Stomach (tissue), 9 donors: ENCODE data around the gene ZNF474. TPM values are rescaled to one million over a fixed set of nuclear protein-coding genes. Genes with fewer than 3 reads are reported as not detected.

Experiments used
- DNase-seq, 2 donors: peaks; one replicate each; pipeline versions ENCODE4 v3.0.0 to v3.0.0-alpha.2; 2013 to 2019
- H3K27ac ChIP-seq, 5 donors: fragments of 200-600 bp in 4 of 5; sonication (generic) in 4 of 5; one replicate each; pipeline ENCODE4 v1.5.1; 2013 to 2019; ENCODE audit warnings: mild to moderate bottlenecking in 1 of 5, moderate library complexity in 1 of 5
- H3K27me3 ChIP-seq, 3 donors: fragments of 200-600 bp; sonication (generic); one replicate each; pipeline ENCODE4 v1.5.1; 2017 to 2019; ENCODE audit warnings: mixed run types in 1 of 3
- H3K36me3 ChIP-seq, 4 donors: fragments of 200-600 bp; sonication (generic); 1 replicate in 3 of 4; 2 replicates in 1 of 4; pipeline ENCODE4 v1.5.1; 2016 to 2019
- H3K4me1 ChIP-seq, 4 donors: fragments of 200-600 bp; sonication (generic); one replicate each; pipeline ENCODE4 v1.5.1; 2016 to 2019
- H3K4me3 ChIP-seq, 4 donors: fragments of 200-600 bp; sonication (generic) in 3 of 4; one replicate each; pipeline ENCODE4 v1.5.1; 2016 to 2019; ENCODE audit warnings: mild to moderate bottlenecking in 1 of 4
- H3K9me3 ChIP-seq, 4 donors: fragments of 200-600 bp; sonication (generic); one replicate each; pipeline ENCODE4 v1.5.1; 2016 to 2019
- CTCF ChIP-seq, 7 experiments: fragments of 450-650 bp in 4 of 7; fragments of 200-600 bp in 3 of 7; sonication (generic) in 3 of 7; IDR thresholded peaks; one replicate each; pipeline ENCODE4 v1.5.1; 2016 to 2019; ENCODE audit warnings: antibody characterized with exemption in 7 of 7, control low read depth in 2 of 7, mild to moderate bottlenecking in 1 of 7
- EP300 ChIP-seq: sonication (generic); formaldehyde crosslinking; IDR thresholded peaks from one replicate; pipeline ENCODE4 v1.6.1; 2017; ENCODE audit warnings: antibody characterized with exemption
- POLR2A ChIP-seq, 4 donors: fragments of 450-650 bp; IDR thresholded peaks; one replicate each; pipeline ENCODE4 v1.6.1; 2016; ENCODE audit warnings: antibody characterized with exemption in 4 of 4, control low read depth in 2 of 4, mild to moderate bottlenecking in 1 of 4, moderate library complexity in 1 of 4
- POLR2AphosphoS5 ChIP-seq, 3 donors: sonication (generic); formaldehyde crosslinking; IDR thresholded peaks; one replicate each; pipeline ENCODE4 v1.6.1; 2016; ENCODE audit warnings: antibody characterized with exemption in 3 of 3
- WGBS, 5 donors: extraction: QIAGEN DNeasy Blood & Tissue Kit in 3 of 5; methylation state at CpG; one replicate each; pipeline versions ENCODE4 v1.1.5 to v1.1.7; 2013 to 2018; 5-methylcytosine and 5-hydroxymethylcytosine counted together
- intact Hi-C: fragments of 100-400 bp; cut with DNase I; formaldehyde crosslinking; loops from one replicate; pipeline ENCODE4 v1.15.1; 2023; ENCODE audit warnings: low total_unique reads
- polyA plus RNA-seq, 3 donors: library from polyadenylated mRNA; stranded (reverse); fragments of 200-250 nt; gene quantifications; one replicate each; pipeline ENCODE4 v1.2.3, GENCODE V29; 2013
- total RNA-seq, 5 donors: library from RNA; depleted of rRNA; stranded (reverse); fragments of >200 nt; gene quantifications; one replicate each; pipeline versions ENCODE4 v1.1.0 to v1.2.3, GENCODE V29; 2014 to 2016
- donor health status: healthy with polysubstance abuse.
- donor health status: Bipolar disorder and iron deficiency.
- donor health status: healthy.

The ZNF474 gene
- total and polyA plus RNA-seq, 8 donors, result 0.08 to 0.37 TPM; not detected in 6

GRCh38 chr5:122200865-122201264 is 71.5 kb downstream of the ZNF474 start:
- Histone ChIP-seq H3K36me3 (no peaks in the 10 kb centered on the region), H3K27ac (no peak overlapping the region), H3K9me3 (no peaks in the 10 kb centered on the region), H3K4me1 (no peaks in the 10 kb centered on the region), H3K4me3 (no peak overlapping the region), H3K27me3 (no peaks in the 10 kb centered on the region)
- intact Hi-C loops, result no loop called here
- no peak for TF ChIP-seq POLR2A (IDR thresholded peaks at IDR 0.05)
- WGBS, 5 donors, result 73 to 84% (median 75%) methylated on average over 3 of the region's 3 CpGs
- DNase-seq, result no peak

- Histone ChIP-seq H3K9me3 (no peaks in the 10 kb centered on the region), H3K4me1 (no peaks in the 10 kb centered on the region), H3K27me3 (no peaks in the 10 kb centered on the region), H3K4me3 (no peak overlapping the region), H3K27ac (no peak overlapping the region), H3K36me3 (no peaks in the 10 kb centered on the region)
- TF ChIP-seq POLR2AphosphoS5 (IDR thresholded peaks at IDR 0.05) (no peak), EP300 (no peak), POLR2A (IDR thresholded peaks at IDR 0.05) (no peak), CTCF (IDR thresholded peaks at IDR 0.05) (no peak)
- intact Hi-C loops, result no loop called here
- 78 to 87% (median 85%) methylated on average over 3 of the region's 3 CpGs for WGBS, 5 donors
- DNase-seq, result no peak
These were observed 72.0 kb downstream of the ZNF474 start for GRCh38 chr5:122201365-122201764.

- H3K27me3 ChIP-seq, result no peaks in the 10 kb centered on the region
- H3K36me3 ChIP-seq, result no peaks in the 10 kb centered on the region
- DNase-seq, result no peak
- no peaks in the 10 kb centered on the region for H3K4me1 ChIP-seq
- H3K9me3 ChIP-seq, result no peaks in the 10 kb centered on the region
- intact Hi-C loops, result no loop called here
- no peak for TF ChIP-seq POLR2AphosphoS5 (IDR thresholded peaks at IDR 0.05)
- TF ChIP-seq EP300, result no peak
- TF ChIP-seq POLR2A (IDR thresholded peaks at IDR 0.05), result no peak
- TF ChIP-seq CTCF (IDR thresholded peaks at IDR 0.05), result no peak
- no peak overlapping the region for H3K27ac ChIP-seq
- H3K4me3 ChIP-seq, result no peak overlapping the region
These were observed 73.6 kb downstream of the ZNF474 start for GRCh38 chr5:122202952-122203351.

Other genes with a start within 250 kb of the ZNF474 start
- 10 to 100 TPM in 3 of 5 donors, 1 to 10 TPM in 2; 4.1 to 25.7 (median 10.4) TPM for gene SRFBP1, start 167.6 kb upstream of the ZNF474 start, total RNA-seq
- gene SRFBP1, start 167.6 kb upstream of the ZNF474 start, polyA plus RNA-seq, result 1 to 10 TPM; 2.1 to 4.0 (median 3.8) TPM
- gene LOX, start 51.3 kb upstream of the ZNF474 start, total RNA-seq, result 10 to 100 TPM in 2 of 5 donors, 1 to 10 TPM in 3; 4.5 to 31.4 (median 8.2) TPM
- 1 to 10 TPM; 1.1 to 4.3 (median 2.7) TPM for gene LOX, start 51.3 kb upstream of the ZNF474 start, polyA plus RNA-seq
- gene SNCAIP, start 182.7 kb downstream of the ZNF474 start, total RNA-seq, result 10 to 100 TPM in 2 of 5 donors, 1 to 10 TPM in 1, under 1 TPM in 1, not detected in 1; 0.45 to 10.6 (median 6.6) TPM
- 1 to 10 TPM in 2 of 3 donors, under 1 TPM in 1; 0.83 to 4.0 (median 2.0) TPM for gene SNCAIP, start 182.7 kb downstream of the ZNF474 start, polyA plus RNA-seq